Neutrophil (primary cell): ENCODE measurements around the gene ZNF665.

Experiments used
- H3K27ac ChIP-seq: fragments of 200-600 bp; sonication (generic); 2 replicates; pipeline ENCODE4 v1.5.1; 2016; ENCODE audit warnings: mild to moderate bottlenecking, moderate library complexity
- H3K27me3 ChIP-seq: fragments of 200-600 bp; sonication (generic); 2 replicates; pipeline ENCODE4 v1.6.0; 2016; ENCODE audit warnings: mild to moderate bottlenecking
- H3K36me3 ChIP-seq: fragments of 200-600 bp; sonication (generic); 2 replicates; pipeline ENCODE4 v1.5.1; 2017
- H3K4me1 ChIP-seq, 2 experiments: fragments of 200-600 bp in 1 of 2; sonication (generic) in 1 of 2; 1 replicate in 1 of 2; 2 replicates in 1 of 2; pipeline versions ENCODE4 v1.5.1 to v1.6.1; 2013 to 2016; ENCODE audit warnings: low read depth in 1 of 2, low read length in 1 of 2, mild to moderate bottlenecking in 1 of 2, moderate library complexity in 1 of 2; ENCODE audit not compliant: control insufficient read depth in 1 of 2, insufficient read depth in 1 of 2
- H3K4me3 ChIP-seq, 2 experiments: fragments of 200-600 bp in 1 of 2; sonication (generic) in 1 of 2; 1 replicate in 1 of 2; 2 replicates in 1 of 2; pipeline ENCODE4 v1.5.1; 2013 to 2016; ENCODE audit warnings: low read depth in 1 of 2, low read length in 1 of 2, mild to moderate bottlenecking in 1 of 2, moderate library complexity in 1 of 2
- H3K9me3 ChIP-seq: fragments of 200-600 bp; sonication (generic); 2 replicates; pipeline ENCODE4 v1.5.1; 2016
- TF ChIP-seq, protein P1 (sequence below): fragments of 200-600 bp; sonication (generic); IDR thresholded peaks from 2 replicates; pipeline ENCODE4 v1.5.1; 2016; ENCODE audit warnings: antibody characterized with exemption

Gene ZNF665

GRCh38 chr19:53160350-53160749 is 32.8 kb downstream of the ZNF665 start:
- Histone ChIP-seq H3K27ac (no peak overlapping the region), H3K27me3 (peaks cover 21% of the 10 kb centered on the region), H3K36me3 (no peaks in the 10 kb centered on the region), H3K9me3 (peaks cover 12% of the 10 kb centered on the region), H3K4me1 (peaks cover 10 to 11% of the 10 kb centered on the region in 2 experiments), H3K4me3 (no peak overlapping the region)
- TF ChIP-seq, protein P1, sequence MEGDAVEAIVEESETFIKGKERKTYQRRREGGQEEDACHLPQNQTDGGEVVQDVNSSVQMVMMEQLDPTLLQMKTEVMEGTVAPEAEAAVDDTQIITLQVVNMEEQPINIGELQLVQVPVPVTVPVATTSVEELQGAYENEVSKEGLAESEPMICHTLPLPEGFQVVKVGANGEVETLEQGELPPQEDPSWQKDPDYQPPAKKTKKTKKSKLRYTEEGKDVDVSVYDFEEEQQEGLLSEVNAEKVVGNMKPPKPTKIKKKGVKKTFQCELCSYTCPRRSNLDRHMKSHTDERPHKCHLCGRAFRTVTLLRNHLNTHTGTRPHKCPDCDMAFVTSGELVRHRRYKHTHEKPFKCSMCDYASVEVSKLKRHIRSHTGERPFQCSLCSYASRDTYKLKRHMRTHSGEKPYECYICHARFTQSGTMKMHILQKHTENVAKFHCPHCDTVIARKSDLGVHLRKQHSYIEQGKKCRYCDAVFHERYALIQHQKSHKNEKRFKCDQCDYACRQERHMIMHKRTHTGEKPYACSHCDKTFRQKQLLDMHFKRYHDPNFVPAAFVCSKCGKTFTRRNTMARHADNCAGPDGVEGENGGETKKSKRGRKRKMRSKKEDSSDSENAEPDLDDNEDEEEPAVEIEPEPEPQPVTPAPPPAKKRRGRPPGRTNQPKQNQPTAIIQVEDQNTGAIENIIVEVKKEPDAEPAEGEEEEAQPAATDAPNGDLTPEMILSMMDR, result no peak

DNA sequence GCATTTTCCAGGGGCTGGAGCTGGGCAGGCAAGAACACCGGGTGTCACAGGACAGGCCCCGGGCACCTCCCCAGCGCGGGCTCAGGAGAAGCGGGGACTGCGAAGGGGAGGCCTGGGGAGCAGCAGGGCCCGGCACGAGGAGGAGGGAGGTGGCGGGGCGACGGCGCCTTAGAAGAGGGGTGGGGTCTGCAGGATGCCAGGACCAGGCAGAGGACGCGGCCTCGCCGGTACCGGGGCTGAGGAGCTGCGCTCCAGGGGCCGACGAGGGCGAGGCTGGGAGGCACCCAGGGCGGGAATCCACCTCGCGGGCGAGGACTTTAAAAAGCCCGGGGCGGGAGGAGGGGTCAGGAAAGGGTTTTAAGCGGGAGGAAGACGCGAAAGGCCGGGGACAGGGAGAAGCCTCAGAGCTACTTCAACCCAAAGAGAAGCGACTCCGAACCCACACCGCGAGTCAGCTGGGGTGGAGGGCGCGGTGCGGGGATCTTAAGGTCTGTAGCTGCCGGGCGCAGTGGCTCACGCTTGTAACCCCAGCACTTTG is 35.0 kb downstream of the ZNF665 start:
- Histone ChIP-seq H3K4me1 (peaks cover 10 to 11% of the 10 kb centered on the region in 2 experiments), H3K27me3 (peaks cover 21% of the 10 kb centered on the region), H3K4me3 (peak overlapping the region; percentile 63 to 70), H3K36me3 (no peaks in the 10 kb centered on the region), H3K9me3 (no peaks in the 10 kb centered on the region), H3K27ac (no peak overlapping the region)
- TF ChIP-seq, protein P1, result no peak

GRCh38 chr19:53157626-53158025 is 35.5 kb downstream of the ZNF665 start:
- TF ChIP-seq, protein P1, result no peak
- H3K4me1 ChIP-seq, result peaks cover 10 to 11% of the 10 kb centered on the region in 2 experiments
- H3K36me3 ChIP-seq, result no peaks in the 10 kb centered on the region
- peak overlapping the region in 1 of 2 experiments; percentile 63 for H3K4me3 ChIP-seq
- H3K9me3 ChIP-seq, result no peaks in the 10 kb centered on the region
- peaks cover 21% of the 10 kb centered on the region for H3K27me3 ChIP-seq
- no peak overlapping the region for H3K27ac ChIP-seq

DNA sequence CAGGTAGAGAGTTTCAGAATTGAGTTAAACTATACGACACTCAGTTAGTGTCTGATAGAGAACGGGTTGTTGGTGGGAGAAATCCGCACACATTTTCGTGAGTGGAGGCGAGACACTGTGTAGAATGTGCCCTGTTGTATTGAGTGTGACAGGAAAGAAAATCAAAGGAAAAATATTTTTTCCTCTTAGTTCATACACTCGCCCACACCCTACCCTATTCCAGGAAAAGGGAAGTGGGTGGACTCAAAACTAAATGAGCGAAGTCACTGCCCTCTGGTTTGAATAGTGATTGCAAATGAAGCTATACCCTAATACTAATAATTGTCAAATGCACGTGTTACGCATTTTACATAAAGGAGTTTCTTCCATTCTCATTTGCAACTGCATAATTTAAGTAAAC is 36.3 kb downstream of the ZNF665 start:
- Histone ChIP-seq H3K27me3 (peaks cover 21% of the 10 kb centered on the region), H3K4me3 (no peak overlapping the region), H3K4me1 (peaks cover 10 to 11% of the 10 kb centered on the region in 2 experiments), H3K9me3 (no peaks in the 10 kb centered on the region), H3K36me3 (no peaks in the 10 kb centered on the region), H3K27ac (no peak overlapping the region)
- TF ChIP-seq, protein P1, result no peak

GRCh38 chr19:53147645-53148044 is 45.5 kb downstream of the ZNF665 start:
- Histone ChIP-seq H3K4me1 (no peaks in the 10 kb centered on the region), H3K27me3 (no peaks in the 10 kb centered on the region), H3K36me3 (no peaks in the 10 kb centered on the region), H3K4me3 (no peak overlapping the region), H3K9me3 (peaks cover 61% of the 10 kb centered on the region), H3K27ac (no peak overlapping the region)
- TF ChIP-seq, protein P1, result no peak
